GM21717 (cell line): ENCODE results near the gene CNNM4.

Experiments used
- ATAC-seq: cut with Tn5 transposase; IDR thresholded peaks from one replicate; pipeline ENCODE4 v1.9.1; 2021; ENCODE audit warnings: mild to moderate bottlenecking, moderate library complexity; ENCODE audit not compliant: unreplicated experiment

CNNM4 gene

GRCh38 chr2:96760036-96760985 is at the start of gene CNNM4:
CNNM4 (plus strand) TSS chr2:96760902; CDS start chr2:96761000, 98 bp downstream.
- ATAC-seq: peak; percentile 74

GRCh38 chr2:96710985-96711384 is 49.7 kb upstream of the CNNM4 start:
- no peak for ATAC-seq

DNA sequence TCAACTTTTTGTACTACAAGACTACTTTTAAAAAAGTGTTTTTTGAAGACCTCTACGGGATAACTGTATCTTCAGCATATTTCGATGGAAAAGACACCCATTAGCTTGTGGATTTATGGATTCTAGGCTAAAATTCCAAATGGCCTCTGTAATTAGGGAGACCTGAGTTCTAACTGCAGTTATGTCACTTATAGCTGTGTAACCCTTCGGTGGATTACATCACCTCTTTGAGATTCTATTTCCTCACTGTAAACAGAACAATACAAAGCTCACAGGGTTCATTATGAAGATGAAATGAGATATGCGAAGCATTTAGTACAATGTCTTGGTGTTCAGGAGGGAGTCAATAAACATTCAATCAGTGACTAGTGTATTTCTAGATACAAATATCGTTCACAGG is 45.0 kb upstream of the CNNM4 start:
- ATAC-seq: no peak

- ATAC-seq: no peak
Observed at GRCh38 chr2:96716388-96716787, 44.3 kb upstream of the CNNM4 start.

GRCh38 chr2:96726131-96726530 is 34.6 kb upstream of the CNNM4 start:
- ATAC-seq: no peak

- ATAC-seq: no peak
Observed at GRCh38 chr2:96727431-96727830, 33.3 kb upstream of the CNNM4 start.

- no peak for ATAC-seq
Observed at GRCh38 chr2:96729748-96730147, 31.0 kb upstream of the CNNM4 start.

DNA sequence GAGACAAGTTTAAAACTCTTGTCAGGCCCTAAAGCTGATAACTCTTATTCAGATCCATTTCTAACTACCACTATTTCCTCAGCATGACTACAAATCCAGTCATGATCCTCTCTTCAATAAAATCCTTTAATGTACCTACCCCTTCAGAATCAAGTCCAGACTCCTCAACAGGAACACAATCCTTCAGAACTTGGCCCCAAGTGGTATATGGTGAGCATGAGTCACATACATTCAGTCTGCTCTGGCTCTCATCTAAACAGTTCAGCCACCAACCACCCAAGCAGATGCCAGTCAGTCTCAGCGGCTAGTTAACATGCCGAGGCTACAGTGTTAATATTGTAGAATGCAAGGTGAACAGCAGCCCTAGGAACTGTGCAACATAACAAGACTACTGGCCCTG is 30.5 kb upstream of the CNNM4 start:
- no peak for ATAC-seq

GRCh38 chr2:96733931-96734330 is 26.8 kb upstream of the CNNM4 start:
- no peak for ATAC-seq

- no peak for ATAC-seq
Observed at GRCh38 chr2:96734880-96735583, 25.7 kb upstream of the CNNM4 start.

DNA sequence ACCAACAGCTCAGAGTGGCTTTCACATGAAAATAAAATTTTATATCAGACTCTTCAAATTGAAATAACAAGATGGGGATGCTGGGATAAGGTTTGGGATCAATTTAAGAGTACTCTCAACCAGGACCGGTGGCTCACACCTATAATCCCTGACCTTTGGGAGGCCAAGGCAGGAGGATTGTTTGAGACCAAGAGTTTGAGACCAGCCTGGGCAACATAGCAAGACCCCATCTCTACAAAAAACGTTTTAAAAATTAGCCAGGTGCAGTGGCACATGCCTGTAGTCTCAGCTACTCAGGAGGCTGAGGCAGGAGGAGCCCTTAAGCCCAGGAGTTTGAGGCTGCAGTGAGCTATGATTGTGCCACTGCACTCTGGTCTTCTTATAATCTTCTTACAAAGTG is 23.5 kb upstream of the CNNM4 start:
- no peak for ATAC-seq

DNA sequence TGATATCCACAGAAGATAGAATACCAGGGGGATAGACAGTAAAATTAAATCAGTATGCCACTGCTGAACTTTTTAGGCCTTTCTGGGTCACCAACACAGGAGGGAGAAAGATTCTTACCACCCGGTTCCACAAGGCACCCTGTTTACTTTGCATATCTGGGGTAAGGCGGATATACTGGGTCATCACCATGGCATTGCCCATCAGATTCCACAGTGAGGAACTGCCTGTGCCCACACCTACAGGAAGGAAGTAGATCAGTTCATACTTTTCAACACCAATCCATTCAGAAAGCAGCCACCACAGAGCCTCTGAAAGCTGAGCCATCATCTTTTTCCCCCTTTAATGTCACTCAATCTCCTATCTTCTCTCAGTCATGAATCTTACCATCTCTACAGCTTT is 22.9 kb upstream of the CNNM4 start:
- no peak for ATAC-seq

GRCh38 chr2:96739076-96739632 is 21.5 kb upstream of the CNNM4 start:
- ATAC-seq: no peak

DNA sequence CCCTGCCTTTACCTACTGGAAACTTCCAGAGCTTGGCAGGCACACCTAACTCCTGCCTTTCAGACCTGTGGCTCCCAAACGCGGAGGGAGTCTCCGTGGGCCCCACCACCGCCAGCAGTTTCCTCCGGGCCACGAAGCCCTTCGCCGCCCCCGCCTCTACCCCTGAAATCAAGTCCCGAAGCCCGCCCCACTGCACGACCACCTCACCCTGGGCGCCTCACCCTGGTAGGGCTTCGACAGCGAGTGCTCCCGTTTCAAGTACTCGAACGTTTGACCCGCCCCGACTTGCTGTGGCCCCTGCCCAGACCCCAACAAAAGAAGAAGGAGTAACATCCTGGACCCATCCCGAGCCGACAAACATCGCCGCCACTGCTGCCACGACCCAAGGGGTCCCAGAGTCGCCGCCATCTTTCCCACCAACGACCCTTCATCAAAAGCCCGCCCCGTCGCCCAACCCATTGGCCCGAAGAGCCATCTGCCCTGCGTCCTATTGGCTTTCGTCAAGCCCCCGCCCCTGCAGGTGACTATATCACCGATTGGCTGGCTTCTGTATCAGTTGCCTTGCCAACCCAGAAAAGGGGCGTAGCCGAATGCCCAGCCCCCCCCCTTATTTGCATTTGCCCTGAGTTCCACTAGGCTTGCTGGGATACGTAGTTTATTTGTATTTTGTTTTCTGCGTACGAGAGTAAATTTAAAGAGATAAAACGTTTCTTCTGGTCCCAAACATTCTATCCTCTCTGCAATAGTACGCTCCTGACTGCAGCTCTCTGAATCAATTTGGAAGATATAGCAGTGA is 20.9 kb upstream of the CNNM4 start, which contains the start of gene LMAN2L:
TSS of gene LMAN2L (minus strand) at position 432 of the 796 bp plus-strand sequence. CDS start at position 408, 24 bp downstream.
- ATAC-seq: peak; percentile 97

GRCh38 chr2:96747061-96747617 is 13.6 kb upstream of the CNNM4 start:
- ATAC-seq: no peak

DNA sequence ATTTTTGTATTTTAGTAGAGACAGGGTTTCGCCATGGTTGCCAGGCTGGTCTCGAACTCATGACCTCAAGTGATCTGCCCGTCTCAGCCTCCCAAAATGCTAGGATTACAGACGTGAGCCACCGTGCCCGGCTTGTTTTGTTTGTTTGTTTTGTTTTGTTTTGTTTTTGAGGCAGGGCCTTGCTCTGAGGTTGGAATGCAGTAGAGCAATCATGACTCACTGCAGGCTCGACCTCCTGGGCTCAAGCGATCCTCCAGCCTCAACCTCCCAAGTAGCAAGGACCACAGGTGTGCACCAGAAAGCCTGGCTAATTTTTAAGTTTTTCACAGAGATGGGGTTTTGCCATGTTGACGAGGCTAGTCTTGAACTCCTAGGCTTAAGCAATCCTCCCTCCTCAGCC is 8.9 kb upstream of the CNNM4 start:
- no peak for ATAC-seq

GRCh38 chr2:96753661-96754282 is 6.9 kb upstream of the CNNM4 start:
- no peak for ATAC-seq

DNA sequence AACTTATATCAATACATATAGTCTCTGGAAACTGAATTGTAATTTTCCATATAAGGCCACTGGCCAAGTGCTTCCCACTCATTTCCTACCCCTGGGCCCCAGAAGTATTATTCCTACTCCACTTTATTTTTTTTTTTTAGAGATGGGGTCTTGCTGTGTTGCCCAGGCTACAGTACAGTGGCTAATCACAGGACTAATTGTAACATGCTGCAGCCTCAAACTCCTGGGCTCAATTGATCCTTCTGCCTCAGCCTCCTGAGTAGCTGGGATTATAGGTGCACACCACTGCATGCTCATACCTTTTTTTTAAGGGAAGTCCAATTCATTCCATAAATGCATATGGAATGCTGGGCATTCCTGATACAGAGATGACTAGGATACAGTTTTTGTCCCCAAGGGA is 6.4 kb upstream of the CNNM4 start:
- ATAC-seq: no peak

- no peak for ATAC-seq
Observed at GRCh38 chr2:96756788-96757476, 3.8 kb upstream of the CNNM4 start.
